Measurements from ENCODE around the gene POLR2E.

GRCh38 chr19:1121395-1121794 is 26.2 kb upstream of the POLR2E start:
- TF ChIP-seq CTCF (IDR thresholded peaks at IDR 0.05; ENCODE audit: low read depth, low read length, missing input control) (no peak), EGR1 (IDR thresholded peaks at IDR 0.05; ENCODE audit: low read depth in 2 of 2) (no peak), YY1 (IDR thresholded peaks at IDR 0.05) (no peak), FOXA1 (IDR thresholded peaks at IDR 0.05) (no peak), MAX (IDR thresholded peaks at IDR 0.05) (no peak), SP1 (IDR thresholded peaks at IDR 0.05) (no peak), JUND (IDR thresholded peaks at IDR 0.05) (no peak), REST (IDR thresholded peaks at IDR 0.05) (no peak), GABPA (IDR thresholded peaks at IDR 0.05 in 1 of 2, conservative IDR thresholded peaks at IDR 0.05 in 1 of 2) (no peak)
- TF ChIP-seq, protein P1, sequence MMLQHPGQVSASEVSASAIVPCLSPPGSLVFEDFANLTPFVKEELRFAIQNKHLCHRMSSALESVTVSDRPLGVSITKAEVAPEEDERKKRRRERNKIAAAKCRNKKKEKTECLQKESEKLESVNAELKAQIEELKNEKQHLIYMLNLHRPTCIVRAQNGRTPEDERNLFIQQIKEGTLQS (IDR thresholded peaks at IDR 0.05), result no peak
